T-helper 1 cell treated with Interleukin-12 subunit alpha and Interleukin-12 subunit beta and Interleukin-4 antibody, amounts not matched to agents 30 ng/mL and 1 ng/mL, for 36 hours (primary cell): ENCODE data around the gene EEFSEC. TPM values are rescaled to one million over a fixed set of nuclear protein-coding genes. Genes with fewer than 3 reads are reported as not detected.

Source experiments
- intact Hi-C: fragments of 100-400 bp; cut with micrococcal nuclease; formaldehyde crosslinking; loops from one replicate; pipeline ENCODE4 v1.15.1; 2024
- total RNA-seq: library from RNA; stranded (reverse); gene quantifications from 2 replicates; pipeline ENCODE4 v1.2.3, GENCODE V29; 2022

The EEFSEC gene
- total RNA-seq, 1 donor from 2014 or later: 15.9 TPM

DNA sequence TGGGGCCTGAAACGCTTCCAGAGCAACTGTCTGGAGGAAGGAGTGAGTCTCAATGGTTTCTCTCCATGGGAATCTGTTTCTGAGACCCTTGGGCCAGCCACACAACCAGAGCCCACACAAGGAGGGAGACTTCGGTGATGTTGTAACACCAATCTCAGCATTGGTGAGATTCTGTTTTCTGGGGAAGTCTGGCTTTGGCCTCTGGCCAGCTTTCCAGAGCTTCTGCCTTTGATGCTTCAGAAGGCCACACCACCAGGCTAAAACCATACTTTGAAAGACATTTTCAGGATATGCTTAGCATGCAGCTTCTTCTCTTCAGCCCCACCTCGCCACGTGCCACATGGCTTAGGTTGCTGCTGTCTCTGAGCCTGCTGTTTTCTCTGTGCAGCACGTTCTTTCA lies 3.6 kb upstream of the EEFSEC start:
- intact Hi-C loops: loop anchor here (5.0 kb wide), 3 partner anchors 37 to 1672 kb away; partner anchors contain the start of gene ZXDC

- intact Hi-C loops: loop anchor here (2.0 to 5.0 kb wide), 4 partner anchors 40 to 1741 kb away; partner anchors contain the start of genes TMCC1 and ZXDC
These were observed 1.5 kb upstream of the EEFSEC start for GRCh38 chr3:128151758-128152274.

DNA sequence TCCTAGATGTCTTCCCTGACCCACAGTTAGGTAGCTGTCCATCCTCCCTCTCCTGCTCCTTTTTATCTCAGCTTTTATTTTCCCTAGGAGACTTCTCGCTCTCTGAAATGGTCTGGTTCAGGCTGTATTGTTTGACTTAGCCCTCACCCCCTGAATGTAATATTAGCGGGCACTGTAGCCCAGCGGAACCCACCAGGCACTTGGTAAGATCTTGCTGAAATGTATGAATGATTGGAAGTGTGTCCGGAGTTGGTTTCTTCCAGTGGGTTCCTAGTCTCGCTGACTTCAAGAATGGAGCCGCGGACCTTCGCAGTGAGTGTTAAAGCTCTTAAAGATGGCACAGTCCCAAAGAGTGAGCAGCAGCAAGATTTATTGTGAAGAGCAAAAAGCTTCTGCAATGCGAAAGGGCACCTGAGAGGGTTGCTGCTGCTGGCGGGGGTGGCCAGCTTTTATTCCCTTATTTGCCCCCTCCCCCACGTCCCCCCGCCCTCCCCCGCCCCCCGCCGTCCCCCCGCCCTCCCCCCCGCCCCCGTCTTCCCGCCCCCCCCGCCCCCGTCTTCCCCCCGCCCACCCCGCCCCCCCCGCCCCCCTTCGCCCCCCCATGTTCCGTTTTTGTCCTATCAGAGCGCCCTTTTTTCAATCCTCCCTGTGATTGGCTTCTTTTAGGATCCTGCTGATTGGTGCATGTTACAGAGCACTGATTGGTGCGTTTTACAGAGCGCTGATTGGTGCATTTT lies 694 bp upstream of the EEFSEC start:
- intact Hi-C loops: loop anchor here (1.0 to 5.0 kb wide), 9 partner anchors 29 to 1740 kb away; partner anchors contain the start of genes RUVBL1, SEC61A1, TMCC1 and ZXDC

- intact Hi-C loops: loop anchor here (2.0 to 5.0 kb wide), 4 partner anchors 42 to 1677 kb away; partner anchors contain the start of gene ZXDC
These were observed 1.1 kb downstream of the EEFSEC start for GRCh38 chr3:128154354-128154753.

DNA sequence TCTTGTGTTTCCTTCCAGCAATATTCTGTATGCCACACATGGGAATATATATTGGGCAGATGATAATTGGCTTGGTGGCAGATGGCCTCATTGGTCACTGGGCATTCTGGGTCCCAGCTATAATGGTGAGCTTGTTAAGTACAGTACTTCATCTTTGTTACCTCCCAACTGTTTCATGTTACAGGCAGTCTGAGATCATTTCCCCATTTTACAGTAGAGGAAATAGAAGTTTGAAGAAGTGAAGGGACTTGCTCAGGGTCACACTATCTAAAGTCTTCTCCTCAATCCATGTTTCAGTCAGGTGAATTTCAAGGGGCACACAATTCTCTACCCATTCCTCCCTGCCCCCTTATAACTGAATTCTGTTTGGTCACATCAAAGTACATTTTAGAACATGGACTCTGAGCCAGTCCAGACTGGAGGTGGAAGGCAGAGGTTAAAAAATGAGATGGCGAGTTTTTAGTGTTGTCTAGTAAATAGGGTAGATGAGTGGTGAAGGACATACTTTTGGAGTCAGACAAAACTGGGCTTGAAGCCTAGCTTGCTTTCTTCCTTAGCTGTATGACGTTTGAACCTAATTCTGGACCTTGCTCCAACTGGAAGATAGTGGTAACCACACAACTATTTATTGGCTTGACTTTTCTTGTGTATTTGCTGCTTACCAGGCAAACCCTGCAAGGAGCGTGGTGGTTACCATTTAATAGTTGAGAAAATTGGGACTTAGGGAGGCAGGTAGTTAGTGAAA lies 2.5 kb downstream of the EEFSEC start:
- intact Hi-C loops: loop anchor here (2.0 kb wide), 1 partner anchor 649 kb away; no protein-coding TSS in a partner anchor

GRCh38 chr3:128160661-128161060 lies 7.4 kb downstream of the EEFSEC start:
- intact Hi-C loops: no loop called here

DNA sequence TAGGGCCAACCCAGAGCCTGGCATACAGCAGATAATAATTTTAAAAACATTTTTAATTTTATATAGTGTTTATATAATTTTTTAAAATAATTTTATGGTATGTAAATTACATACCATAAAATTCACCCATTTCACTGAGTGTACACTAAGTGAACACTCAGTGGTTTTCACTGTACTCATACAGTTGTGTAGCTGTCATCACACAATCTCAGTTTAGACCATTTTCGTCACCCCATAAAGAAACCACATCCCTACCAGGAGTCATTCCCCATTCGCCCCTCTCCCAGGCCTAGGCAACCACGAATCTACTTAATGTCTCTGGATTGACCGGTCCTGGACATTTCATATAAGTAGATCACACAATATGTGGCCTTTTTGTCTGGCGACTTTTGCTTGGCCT lies 10.2 kb downstream of the EEFSEC start:
- intact Hi-C loops: no loop called here

- intact Hi-C loops: no loop called here
These were observed 13.7 kb downstream of the EEFSEC start for GRCh38 chr3:128166971-128167453.

- intact Hi-C loops: no loop called here
These were observed 14.3 kb downstream of the EEFSEC start for GRCh38 chr3:128167646-128167972.

DNA sequence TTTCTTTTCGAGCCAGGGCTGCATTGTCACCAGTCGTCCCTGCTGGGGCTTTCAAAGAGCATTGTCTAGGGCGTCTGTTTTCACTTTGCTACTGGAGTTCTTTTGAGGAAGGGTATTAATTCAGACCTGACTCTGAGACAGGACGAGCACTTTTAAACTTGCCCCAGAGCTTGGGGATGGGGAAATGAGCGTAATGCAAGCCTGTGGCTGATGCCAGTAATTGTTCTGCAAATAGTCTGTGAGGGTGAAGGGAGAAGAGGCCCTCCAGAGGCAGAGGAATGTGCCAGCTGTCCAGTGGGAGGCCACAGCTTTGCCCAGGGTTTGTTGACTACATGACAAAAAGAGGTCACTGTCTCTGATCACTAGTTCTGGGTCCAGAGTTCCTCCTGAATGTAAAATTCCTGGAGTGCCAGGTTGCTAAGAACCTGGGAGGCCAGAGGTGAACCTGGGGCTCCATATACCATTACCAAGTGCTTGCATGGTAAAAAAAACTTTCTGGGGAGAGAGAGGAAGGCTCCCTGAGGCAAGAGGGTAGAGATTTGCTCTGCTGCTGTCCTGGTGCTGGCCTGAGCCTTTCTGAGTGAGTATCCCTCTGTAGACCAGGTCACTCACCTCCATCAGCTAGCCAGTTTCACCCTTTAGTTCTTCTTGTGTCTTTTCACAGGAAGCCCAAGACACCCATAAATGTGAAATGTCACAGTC lies 14.8 kb downstream of the EEFSEC start:
- intact Hi-C loops: no loop called here

GRCh38 chr3:128168836-128169235 lies 15.6 kb downstream of the EEFSEC start:
- intact Hi-C loops: no loop called here

DNA sequence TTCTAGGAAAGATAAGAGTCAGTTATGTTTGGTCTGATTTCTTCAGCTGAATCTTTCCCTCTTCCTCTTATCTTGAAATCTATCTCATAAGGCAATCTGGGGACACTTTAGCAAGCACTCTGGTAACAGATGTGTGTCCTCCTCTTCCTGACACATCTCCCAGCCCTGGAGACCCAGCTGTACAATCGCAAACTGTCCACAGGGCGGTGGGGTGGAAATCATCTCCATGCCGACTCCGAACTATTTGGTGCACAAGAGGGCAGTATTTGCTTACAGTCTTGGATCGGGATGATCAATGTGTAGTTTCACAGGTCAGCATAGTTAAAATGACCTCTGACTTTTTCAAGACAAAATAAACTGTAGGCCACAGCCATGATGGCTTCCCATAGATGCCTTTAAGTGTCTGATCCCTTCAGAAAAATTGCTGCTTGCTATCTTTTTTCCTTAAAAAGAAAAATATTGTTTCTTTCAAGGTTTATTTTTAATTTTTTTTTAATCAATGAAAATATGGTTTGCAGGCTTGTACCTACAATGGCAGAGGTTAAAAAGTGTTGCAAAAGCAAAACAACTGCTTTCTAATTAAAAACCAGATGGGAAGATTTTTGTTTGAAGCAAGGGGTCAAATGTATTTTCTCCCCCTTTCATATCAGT lies 17.7 kb downstream of the EEFSEC start:
- intact Hi-C loops: loop anchor here (10.0 kb wide), 1 partner anchor 154 kb away; no protein-coding TSS in a partner anchor

GRCh38 chr3:128173200-128173599 lies 19.9 kb downstream of the EEFSEC start:
- intact Hi-C loops: loop anchor here (10.0 kb wide), 1 partner anchor 152 kb away; no protein-coding TSS in a partner anchor

DNA sequence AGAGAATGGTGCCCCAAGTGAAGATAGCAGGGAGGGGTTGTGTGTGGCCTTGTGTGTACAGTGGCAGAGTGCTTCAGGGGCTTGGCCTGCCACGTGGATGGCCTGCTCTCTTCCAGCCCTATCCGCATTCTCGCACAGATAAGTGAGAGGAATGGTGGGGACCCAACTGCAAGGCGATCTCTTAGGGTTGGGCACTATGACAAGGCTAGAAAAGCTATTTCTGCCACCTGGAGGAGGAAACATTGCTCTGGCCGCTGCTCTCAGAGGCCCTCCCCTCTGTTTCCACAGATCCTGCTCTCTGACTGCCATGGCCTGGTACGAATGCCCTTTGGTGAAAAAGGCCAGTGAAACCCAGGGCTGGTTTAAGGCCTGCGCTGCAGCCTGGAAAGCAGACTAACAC lies 20.6 kb downstream of the EEFSEC start:
- intact Hi-C loops: loop anchor here (10.0 kb wide), 1 partner anchor 151 kb away; no protein-coding TSS in a partner anchor

GRCh38 chr3:128174675-128175590 lies 21.7 kb downstream of the EEFSEC start:
- intact Hi-C loops: loop anchor here (10.0 kb wide), 1 partner anchor 150 kb away; no protein-coding TSS in a partner anchor

- intact Hi-C loops: loop anchor here (10.0 kb wide), 1 partner anchor 149 kb away; no protein-coding TSS in a partner anchor
These were observed 22.5 kb downstream of the EEFSEC start for GRCh38 chr3:128175768-128176167.

GRCh38 chr3:128176276-128176833 lies 23.1 kb downstream of the EEFSEC start:
- intact Hi-C loops: loop anchor here (10.0 kb wide), 1 partner anchor 148 kb away; no protein-coding TSS in a partner anchor

- intact Hi-C loops: loop anchor here (10.0 kb wide), 1 partner anchor 147 kb away; no protein-coding TSS in a partner anchor
These were observed 24.6 kb downstream of the EEFSEC start for GRCh38 chr3:128177865-128178264.
